Activated CD4-positive, alpha-beta T cell treated with anti-CD3 and anti-CD28 coated beads, Interleukin-2, Interleukin-4, amounts not matched to agents 100 ng/mL and 50 ng/mL, durations not matched to agents 16 hours and 8 hours (primary cell): Measurements from ENCODE around the gene FALEC.

Source experiments
- DNase-seq: peaks from one replicate; pipeline ENCODE4 v3.0.0-alpha.2; 2020; ENCODE audit warnings: low spot score

Gene FALEC

GRCh38 chr1:150545486-150546032 is 30.0 kb downstream of the FALEC start:
- DNase-seq, result no peak

GRCh38 chr1:150546294-150546937 is 30.9 kb downstream of the FALEC start:
- no peak for DNase-seq

- DNase-seq, result no peak
Measured at GRCh38 chr1:150548324-150548631, 32.7 kb downstream of the FALEC start.

- peak; percentile 33 for DNase-seq
Measured at GRCh38 chr1:150548632-150549495, 33.3 kb downstream of the FALEC start, which contains the start of gene ADAMTSL4. Gene ADAMTSL4 (plus strand): TSS chr1:150549408. CDS start chr1:150552289, 2,881 bp downstream.

GRCh38 chr1:150549496-150550221 is 34.1 kb downstream of the FALEC start:
- DNase-seq, result no peak

DNA sequence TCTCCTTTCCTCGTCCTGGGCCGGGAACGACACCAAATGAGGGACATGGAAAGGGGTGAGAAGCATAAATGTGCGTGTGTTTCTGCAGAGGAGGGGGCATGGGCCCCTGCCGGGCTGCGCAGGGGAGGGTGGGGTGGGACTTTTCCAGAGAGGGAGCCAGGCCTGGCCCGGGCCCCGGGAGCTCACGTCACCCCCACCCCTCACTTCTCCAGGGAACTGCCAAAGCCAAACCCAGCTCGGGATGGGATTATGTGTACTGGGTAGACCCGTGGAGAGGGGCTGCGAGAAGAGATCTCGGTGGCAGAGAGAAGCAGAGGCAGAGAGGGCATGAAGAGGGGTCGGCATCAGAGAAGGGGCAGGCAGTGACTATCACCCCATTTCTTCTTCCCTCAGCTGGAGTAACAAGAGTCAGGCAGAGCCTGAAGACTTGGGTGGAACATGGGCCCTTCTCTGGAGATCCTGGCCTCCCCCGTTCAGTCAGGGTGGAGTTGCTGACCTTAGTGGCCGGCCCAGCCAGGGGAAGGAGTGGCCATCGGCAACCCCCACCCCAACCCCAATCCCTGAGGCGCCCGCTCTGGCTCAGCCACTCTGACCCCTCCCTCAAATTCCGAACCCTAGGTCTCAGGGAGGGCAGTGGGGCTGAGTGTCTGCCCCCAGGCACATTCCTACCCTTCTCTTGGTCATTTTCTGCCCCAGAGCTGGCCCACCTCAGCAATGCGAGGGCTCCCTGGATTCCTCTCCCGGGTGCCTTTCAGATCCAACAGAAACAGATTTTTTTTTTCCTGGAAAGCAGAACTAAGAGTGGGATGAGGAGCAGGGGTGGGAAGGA is 34.9 kb downstream of the FALEC start:
- no peak for DNase-seq

GRCh38 chr1:150551051-150551783 is 35.7 kb downstream of the FALEC start:
- no peak for DNase-seq

DNA sequence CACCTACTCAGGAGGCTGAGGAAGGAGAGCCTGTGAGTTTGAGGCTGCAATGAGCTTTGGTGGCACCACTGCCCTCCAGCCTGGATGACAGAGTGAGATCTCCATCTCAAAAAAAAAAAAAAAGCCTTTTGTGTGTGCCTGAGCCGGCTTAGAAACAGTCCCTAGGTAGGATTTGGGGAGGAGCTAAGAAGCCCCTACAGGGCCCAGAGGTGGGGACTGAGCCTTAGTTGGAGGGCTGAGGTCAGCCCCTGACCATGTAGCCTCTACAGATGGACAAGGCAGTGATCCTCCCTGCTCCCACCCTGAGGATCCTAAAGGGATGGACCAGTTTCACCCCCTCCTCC is 36.2 kb downstream of the FALEC start:
- no peak for DNase-seq

DNA sequence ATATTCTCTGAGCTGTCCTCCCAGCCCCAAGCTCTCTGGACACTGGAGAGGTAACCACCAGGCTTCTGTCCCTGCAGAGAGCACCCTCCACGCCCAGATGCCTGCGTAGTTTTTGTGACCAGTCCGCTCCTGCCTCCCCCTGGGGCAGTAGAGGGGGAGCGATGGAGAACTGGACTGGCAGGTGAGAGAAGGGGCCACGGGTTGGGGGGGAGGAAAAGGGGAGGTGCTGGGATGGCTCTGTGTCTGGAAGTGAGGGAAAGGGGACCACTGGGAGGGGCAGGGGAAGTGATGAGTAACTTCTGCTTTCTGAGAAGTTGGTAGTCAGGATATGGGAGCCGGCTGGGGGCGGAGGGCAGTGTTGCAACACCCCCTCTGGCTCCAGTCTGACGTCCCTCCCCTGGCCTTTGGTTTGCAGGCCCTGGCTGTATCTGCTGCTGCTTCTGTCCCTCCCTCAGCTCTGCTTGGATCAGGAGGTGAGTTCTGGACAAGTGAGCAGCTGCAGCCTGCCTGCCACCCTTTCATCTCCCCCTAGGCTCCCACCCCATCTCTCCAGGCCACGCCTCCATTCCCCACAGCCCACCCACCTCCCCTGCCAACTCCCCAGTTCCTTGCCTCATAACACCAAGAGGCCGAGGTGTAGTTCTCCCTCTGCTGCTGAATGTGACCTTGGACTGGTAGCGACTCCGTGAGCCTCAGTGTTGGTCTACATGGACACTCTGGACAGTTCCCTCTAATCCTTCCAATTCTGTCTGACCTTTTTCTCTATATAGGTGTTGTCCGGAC is 36.8 kb downstream of the FALEC start:
- no peak for DNase-seq

- DNase-seq, result no peak
Measured at GRCh38 chr1:150552911-150553289, 37.3 kb downstream of the FALEC start.

DNA sequence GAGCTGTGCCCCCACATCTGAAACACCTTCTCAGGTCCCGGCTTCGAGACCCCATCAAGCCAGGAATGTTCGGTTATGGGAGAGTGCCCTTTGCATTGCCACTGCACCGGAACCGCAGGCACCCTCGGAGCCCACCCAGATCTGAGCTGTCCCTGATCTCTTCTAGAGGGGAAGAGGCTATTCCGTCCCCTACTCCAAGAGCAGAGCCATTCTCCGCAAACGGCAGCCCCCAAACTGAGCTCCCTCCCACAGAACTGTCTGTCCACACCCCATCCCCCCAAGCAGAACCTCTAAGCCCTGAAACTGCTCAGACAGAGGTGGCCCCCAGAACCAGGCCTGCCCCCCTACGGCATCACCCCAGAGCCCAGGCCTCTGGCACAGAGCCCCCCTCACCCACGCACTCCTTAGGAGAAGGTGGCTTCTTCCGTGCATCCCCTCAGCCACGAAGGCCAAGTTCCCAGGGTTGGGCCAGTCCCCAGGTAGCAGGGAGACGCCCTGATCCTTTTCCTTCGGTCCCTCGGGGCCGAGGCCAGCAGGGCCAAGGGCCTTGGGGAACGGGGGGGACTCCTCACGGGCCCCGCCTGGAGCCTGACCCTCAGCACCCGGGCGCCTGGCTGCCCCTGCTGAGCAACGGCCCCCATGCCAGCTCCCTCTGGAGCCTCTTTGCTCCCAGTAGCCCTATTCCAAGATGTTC is 38.0 kb downstream of the FALEC start:
- no peak for DNase-seq

GRCh38 chr1:150554086-150554452 is 38.5 kb downstream of the FALEC start:
- DNase-seq, result no peak

- DNase-seq, result no peak
Measured at GRCh38 chr1:150555198-150555970, 39.8 kb downstream of the FALEC start.

DNA sequence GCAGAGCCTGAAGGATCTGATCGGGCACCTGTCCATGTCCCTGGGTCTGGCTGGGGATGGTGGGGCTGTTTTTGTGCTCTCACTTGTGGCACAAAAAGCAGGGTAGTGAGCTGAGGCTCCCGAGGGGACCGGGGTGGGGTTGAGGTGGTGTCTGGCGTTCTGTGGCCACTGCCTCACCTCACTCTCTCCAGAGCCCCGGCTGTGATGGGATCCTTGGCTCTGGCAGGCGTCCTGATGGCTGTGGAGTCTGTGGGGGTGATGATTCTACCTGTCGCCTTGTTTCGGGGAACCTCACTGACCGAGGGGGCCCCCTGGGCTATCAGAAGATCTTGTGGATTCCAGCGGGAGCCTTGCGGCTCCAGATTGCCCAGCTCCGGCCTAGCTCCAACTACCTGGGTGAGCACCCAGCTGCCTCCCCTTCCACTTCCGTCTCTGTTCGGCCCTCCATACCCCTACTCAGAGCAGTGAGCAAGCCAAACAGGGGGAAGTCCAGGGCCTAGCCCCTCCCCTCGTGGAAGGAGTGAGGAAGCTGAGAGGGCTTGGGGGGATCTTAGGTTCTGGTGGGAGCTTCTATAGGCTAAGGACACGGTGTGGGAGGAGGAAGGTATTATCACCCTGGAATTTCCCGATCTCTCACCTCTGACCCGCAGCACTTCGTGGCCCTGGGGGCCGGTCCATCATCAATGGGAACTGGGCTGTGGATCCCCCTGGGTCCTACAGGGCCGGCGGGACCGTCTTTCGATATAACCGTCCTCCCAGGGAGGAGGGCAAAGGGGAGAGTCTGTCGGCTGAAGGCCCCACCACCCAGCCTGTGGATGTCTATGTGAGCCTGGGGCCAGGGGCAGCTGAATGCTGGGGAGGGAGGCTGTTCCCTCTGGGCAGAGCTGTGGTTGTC is 40.7 kb downstream of the FALEC start:
- no peak for DNase-seq

DNA sequence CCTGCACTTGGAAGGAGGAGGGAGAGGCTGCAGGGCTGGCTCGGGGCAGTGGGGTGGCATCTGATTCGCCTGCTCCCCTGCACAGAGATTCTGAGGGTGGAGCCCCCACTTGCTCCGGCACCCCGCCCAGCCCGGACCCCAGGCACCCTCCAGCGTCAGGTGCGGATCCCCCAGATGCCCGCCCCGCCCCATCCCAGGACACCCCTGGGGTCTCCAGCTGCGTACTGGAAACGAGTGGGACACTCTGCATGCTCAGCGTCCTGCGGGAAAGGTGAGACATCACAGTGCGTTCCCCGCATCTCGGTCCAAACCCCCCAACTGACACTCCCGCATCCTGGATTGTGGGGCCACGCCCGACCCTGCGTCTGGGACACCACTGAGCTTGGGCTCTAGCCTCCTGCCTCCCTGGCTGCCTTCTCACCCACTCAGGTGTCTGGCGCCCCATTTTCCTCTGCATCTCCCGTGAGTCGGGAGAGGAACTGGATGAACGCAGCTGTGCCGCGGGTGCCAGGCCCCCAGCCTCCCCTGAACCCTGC is 41.6 kb downstream of the FALEC start:
- DNase-seq, result no peak

- no peak for DNase-seq
Measured at GRCh38 chr1:150557813-150558212, 42.3 kb downstream of the FALEC start.

DNA sequence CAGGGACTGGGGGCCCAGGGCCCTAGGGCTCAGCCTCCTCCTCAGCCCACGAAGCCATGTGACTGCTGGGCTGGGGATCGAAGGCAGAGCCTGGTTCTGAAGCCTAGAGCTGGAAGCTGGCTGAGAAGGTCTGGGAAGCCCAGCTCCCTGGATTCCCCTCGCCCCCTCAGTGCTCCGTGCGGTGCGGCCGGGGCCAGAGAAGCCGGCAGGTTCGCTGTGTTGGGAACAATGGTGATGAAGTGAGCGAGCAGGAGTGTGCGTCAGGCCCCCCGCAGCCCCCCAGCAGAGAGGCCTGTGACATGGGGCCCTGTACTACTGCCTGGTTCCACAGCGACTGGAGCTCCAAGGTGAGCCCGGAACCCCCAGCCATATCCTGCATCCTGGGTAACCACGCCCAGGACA is 42.8 kb downstream of the FALEC start:
- no peak for DNase-seq
